ENCODE measurements around the gene C4orf50. TPM values are rescaled to one million over a fixed set of nuclear protein-coding genes. Genes with fewer than 3 reads are reported as not detected.
"Not testable (repeated sequence)": the region's sequence is repeated elsewhere in the genome, so short reads cannot be mapped to it uniquely, and the experiment has no call there.

The C4orf50 gene
- total RNA-seq, 1 donor from 2014 or later, result 0.12 TPM

DNA sequence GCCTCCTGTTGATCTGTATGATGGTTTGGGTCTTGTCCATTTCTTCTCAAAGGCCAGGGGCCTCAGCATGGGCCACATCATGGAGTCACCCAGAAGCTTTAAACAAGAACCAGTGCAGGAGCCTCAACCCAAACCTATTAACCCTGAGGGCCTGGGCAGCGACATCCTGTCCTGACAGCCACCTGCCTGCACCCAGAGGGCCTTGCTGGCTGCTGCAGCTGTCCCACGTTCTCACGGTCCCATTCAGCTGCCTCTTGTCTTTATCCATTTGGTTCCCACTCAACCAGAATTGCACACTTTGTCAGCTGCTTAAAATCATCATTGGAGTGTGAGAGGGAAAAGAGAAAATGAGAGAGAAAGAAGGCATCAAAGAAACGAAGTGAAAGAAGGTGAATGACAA, 21.6 kb downstream of the C4orf50 start:
- Histone ChIP-seq H3K36me3 (no peaks in the 10 kb centered on the region), H3K27me3 (peaks cover 6% of the 10 kb centered on the region), H3K4me3 (no peak overlapping the region), H3K9me3 (no peaks in the 10 kb centered on the region), H3K4me1 (no peaks in the 10 kb centered on the region), H3K27ac (no peak overlapping the region)
- ATAC-seq (no peak), DNase-seq (no peak)
- intact Hi-C loops (cut with DNase I), result no loop called here
- TF ChIP-seq, protein P1, sequence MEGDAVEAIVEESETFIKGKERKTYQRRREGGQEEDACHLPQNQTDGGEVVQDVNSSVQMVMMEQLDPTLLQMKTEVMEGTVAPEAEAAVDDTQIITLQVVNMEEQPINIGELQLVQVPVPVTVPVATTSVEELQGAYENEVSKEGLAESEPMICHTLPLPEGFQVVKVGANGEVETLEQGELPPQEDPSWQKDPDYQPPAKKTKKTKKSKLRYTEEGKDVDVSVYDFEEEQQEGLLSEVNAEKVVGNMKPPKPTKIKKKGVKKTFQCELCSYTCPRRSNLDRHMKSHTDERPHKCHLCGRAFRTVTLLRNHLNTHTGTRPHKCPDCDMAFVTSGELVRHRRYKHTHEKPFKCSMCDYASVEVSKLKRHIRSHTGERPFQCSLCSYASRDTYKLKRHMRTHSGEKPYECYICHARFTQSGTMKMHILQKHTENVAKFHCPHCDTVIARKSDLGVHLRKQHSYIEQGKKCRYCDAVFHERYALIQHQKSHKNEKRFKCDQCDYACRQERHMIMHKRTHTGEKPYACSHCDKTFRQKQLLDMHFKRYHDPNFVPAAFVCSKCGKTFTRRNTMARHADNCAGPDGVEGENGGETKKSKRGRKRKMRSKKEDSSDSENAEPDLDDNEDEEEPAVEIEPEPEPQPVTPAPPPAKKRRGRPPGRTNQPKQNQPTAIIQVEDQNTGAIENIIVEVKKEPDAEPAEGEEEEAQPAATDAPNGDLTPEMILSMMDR (IDR thresholded peaks at IDR 0.05), result no peak

DNA sequence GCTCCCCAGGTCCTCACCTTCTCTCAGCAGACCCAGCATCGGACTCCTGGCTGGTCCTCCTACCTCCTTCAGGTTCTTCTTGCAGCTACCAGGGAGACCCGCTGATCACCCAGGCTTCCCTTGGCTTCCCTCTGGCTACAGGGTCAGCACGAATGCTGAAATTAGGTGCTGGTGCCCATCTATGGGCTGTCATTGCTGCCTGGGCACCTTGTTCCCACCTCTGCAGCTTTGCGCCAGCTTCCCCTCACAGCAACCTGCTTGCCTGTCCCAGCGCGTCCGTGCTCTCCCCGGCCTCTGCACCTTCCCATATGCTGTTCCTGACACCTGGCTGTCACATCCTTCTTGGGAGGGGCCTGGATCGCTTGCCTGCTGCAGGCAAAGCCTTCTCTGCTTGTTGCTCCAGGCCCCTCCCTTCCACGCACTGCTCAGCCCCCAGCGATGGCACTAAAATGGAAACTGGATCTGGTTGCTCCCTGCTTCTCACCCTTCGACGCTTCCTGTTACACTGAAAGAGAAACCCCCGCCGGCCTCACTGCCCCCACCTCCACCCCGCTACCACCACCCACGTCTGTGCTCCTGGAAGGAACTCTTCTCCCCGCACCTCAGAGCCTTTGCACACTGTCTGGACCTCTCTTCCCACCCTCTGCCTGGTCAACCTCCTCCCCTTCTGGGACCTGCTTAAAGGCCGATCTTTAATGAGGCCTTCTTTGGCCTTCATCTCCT, 22.2 kb downstream of the C4orf50 start:
- TF ChIP-seq, protein P1 (IDR thresholded peaks at IDR 0.05), result no peak
- peak; percentile 42 for DNase-seq

DNA sequence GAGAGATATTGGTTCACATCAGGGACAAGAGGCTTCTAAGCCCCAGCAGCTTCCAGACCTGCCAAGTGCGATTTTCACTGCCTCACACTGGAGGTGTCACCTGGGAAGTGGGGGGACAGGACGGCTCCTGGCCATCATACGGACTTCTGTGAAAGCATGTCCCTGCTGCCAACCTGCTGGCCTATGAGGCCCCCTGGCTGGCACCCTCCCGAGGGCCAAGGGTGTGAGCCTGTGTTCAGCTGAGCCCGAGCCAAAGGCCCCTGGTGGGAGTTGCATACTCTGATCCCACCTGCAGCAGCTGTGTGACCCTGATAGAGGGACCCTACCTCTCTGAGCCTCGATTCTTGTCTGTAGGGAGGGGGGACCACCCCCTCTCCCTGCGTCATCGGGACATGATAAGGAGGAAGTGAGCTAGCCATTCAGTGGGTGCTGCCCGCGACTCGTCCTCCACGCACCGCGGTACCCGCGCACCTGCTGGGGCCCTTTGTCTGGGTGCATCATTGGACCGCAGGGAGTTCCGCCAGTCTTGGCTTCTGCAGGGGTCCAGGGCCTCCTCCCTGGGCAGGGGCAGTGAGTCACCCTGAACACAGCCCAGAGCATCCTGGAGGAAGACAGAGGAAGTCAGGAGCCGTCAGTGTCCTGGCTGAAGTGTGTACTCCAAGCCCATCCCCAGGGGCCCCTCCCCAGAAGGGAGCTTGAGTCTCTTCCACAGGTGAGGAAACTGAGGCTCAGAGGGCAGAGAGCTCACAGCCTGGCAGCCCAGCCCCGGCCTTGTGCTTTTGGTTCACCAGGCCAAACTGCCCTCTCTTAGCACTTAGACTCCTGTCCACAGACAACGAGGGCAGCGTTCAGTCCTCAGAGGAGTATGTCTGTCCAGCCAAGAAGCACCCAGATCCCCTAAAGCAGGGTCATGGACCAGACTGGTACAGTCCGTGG, 24.1 kb downstream of the C4orf50 start:
- intact Hi-C loops (cut with DNase I), result no loop called here
- H3K4me1 ChIP-seq, result no peaks in the 10 kb centered on the region
- H3K4me3 ChIP-seq, result no peak overlapping the region
- TF ChIP-seq, protein P1 (IDR thresholded peaks at IDR 0.05), result no peak
- no peak overlapping the region for H3K27ac ChIP-seq
- no peak for ATAC-seq
- peaks cover 6% of the 10 kb centered on the region for H3K27me3 ChIP-seq
- H3K9me3 ChIP-seq, result no peaks in the 10 kb centered on the region
- peak; percentile 55 for DNase-seq
- no peaks in the 10 kb centered on the region for H3K36me3 ChIP-seq

More for the DNA sequence above, 22.2 kb downstream of the C4orf50 start:
- Histone ChIP-seq H3K4me1 (no peaks in the 10 kb centered on the region), H3K27me3 (peaks cover 6% of the 10 kb centered on the region), H3K4me3 (no peak overlapping the region), H3K27ac (no peak overlapping the region), H3K36me3 (no peaks in the 10 kb centered on the region), H3K9me3 (no peaks in the 10 kb centered on the region)
- no peak for ATAC-seq
- intact Hi-C loops (cut with DNase I), result no loop called here

DNA sequence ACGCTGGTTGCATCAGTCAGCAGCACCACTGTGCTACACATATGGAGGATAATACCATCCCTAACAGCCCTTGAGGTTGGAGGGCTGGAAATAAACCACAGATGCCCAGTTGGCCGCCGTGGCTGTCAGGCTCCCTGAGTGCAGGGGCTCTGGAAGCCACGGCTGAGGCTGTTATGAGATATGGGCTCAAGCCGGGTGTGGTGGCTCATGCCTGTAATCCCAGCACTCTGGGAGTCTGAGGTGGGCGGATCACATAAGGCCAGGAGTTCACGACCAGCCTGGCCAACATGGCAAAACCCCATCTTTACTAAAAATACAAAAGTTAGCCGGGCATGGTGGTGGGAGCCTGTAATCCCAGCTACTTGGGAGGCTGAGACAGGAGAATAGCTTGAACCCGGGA, 24.9 kb downstream of the C4orf50 start:
- H3K27me3 ChIP-seq; DNase-seq; H3K9me3 ChIP-seq; H3K36me3 ChIP-seq; H3K27ac ChIP-seq; H3K4me1 ChIP-seq; ATAC-seq; H3K4me3 ChIP-seq; intact Hi-C loops (cut with DNase I): not testable (repeated sequence)

DNA sequence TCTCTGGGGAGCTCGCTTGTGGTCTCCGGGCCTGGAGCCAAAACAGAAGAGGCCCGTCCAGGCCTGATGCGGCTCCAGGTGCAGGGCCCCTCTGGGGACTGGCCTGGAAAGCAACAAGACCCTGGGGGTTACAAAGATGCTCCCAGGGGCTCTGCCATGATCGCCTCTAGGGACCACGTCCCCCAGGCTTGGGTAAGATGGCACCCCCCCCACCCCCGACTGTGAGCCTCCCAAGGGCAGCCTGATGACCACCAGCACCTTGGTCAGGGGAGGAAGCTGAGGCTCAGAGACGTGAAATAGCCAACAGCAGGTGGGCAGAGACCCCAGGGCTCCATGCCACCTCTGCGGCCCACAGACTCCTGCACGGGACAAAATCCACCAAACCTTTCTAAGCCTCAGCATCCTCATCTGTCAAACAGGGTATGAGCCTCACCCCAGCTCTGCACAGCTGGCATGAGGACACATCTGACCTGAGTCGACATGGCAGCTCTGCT, 25.4 kb downstream of the C4orf50 start:
- Histone ChIP-seq H3K27me3 (no peaks in the 10 kb centered on the region), H3K4me3 (no peak overlapping the region), H3K9me3 (no peaks in the 10 kb centered on the region), H3K27ac (no peak overlapping the region), H3K4me1 (no peaks in the 10 kb centered on the region), H3K36me3 (no peaks in the 10 kb centered on the region)
- TF ChIP-seq, protein P1 (IDR thresholded peaks at IDR 0.05), result no peak
- peak; percentile 51 for DNase-seq
- ATAC-seq, result no peak
- intact Hi-C loops (cut with DNase I), result no loop called here

All from upper lobe of right lung (tissue), 1 donor.